Right lung (tissue), 5 donors: Measurements from ENCODE around the gene PXK. TPM values are rescaled to one million over a fixed set of nuclear protein-coding genes. Genes with fewer than 3 reads are reported as not detected.
A peak's percentile ranks its signal among the peaks of the same experiment; 100 is the strongest.

Source experiments
- DNase-seq, 2 donors: peaks; one replicate each; pipeline ENCODE4 v3.0.0-alpha.2; 2013
- polyA plus RNA-seq, 5 donors: library from polyadenylated mRNA; unstranded; fragments of 120-200 nt; gene quantifications; one replicate each; pipeline versions ENCODE4 v1.2.1 to v1.2.3, GENCODE V29; 2013; ENCODE audit warnings: inconsistent platforms in 1 of 5, low replicate concordance in 1 of 5; ENCODE audit not compliant: insufficient read length in 5 of 5, insufficient read depth in 1 of 5

Gene PXK
- polyA plus RNA-seq, 5 donors, result 24.2 to 38.7 (median 35.7) TPM

DNA sequence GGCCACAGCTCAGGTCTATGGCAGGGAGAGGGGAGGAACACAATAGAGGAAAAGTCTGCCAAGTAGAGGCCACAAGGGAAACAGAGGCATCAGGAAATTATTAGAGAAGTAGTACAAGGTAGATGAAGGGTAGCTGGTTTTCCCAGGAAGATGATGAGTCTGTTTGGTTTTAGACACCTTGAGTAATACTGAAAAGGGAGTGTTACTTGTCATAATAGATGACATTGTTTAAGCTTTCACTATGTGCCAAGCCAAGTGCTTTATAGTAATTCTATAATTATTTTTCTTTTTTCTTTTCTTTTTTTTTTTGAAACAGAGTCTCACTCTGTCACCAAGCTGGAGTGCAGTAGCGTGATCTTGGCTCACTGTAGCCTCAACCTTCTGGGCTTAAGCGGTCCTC lies 13.7 kb downstream of the PXK start:
- no peak for DNase-seq

DNA sequence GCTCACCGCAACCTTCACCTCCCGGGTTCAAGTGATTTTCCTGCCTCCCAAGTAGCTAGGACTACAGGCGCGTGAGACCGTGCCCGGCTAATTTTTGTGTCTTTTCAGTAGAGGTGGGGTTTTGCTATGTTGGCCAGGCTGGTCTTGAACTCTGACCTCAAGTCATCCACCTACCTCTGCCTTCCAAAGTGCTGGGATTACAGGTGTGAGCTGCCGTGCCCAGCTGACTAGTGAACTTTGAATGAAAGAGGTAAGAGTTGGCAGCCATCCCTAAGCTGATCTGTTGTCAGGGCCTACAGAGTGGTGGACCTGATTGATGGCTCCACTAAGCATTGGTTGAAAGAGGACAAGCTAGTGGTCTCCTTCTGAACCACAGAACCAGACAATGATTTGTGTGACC lies 15.3 kb downstream of the PXK start:
- no peak for DNase-seq

DNA sequence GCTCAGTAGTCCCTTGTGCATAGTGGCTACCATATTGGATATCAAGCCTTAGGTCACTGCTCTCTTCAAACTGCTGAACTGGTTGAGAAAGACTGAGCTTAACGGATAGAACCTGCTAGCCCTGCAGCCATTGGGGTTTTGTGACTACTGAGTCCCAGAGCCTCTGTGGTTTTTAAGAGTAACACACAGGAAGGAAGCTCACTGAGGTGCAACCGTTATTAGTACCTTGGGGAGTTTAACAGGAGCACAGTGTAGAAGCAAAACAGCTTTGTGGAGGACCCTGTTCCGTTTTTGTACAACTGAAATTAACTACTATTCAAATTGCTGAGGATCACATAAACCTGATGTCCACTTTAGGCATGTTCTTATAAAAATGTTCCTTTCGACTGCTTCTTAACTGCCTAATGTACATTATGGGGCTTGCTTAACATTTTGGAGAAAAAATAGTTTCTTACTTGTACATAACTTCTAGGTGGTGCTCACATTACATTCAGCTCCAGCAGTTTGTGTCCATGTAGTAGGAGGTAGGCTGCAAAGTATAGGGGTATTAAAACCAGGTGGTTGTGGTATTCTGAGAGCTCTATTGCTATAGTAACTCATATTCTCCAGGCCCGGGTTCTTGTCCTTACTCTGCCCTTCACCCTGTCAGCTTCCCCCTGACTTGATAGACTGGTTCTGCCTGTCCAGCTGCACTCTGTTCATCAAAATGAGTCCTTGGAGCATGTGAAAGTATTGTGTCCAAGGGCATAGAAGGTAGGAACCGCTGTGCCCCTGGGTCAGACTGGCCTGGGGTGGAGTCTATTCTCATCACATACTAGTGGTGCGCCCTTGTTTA lies 17.3 kb downstream of the PXK start:
- peak; percentile 21 to 24 for DNase-seq

DNA sequence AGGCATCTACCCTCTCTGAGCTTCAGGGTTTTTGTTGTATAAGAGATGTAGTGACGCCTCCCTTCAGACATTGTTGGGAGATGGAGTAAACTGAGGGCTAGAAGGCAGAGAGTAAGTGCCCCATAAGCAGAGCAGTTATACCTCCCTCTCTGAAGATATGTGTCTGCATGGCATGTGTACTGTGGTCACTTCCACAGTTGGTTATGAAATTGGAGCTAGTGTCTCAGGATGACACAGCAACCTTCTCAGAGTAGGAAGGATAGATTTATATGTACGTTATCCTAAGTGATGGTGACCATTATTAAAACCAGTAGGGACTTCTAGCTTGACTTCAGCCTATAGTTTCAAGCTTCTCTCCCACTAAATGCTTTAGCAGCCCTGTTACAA lies 17.9 kb downstream of the PXK start:
- no peak for DNase-seq

DNA sequence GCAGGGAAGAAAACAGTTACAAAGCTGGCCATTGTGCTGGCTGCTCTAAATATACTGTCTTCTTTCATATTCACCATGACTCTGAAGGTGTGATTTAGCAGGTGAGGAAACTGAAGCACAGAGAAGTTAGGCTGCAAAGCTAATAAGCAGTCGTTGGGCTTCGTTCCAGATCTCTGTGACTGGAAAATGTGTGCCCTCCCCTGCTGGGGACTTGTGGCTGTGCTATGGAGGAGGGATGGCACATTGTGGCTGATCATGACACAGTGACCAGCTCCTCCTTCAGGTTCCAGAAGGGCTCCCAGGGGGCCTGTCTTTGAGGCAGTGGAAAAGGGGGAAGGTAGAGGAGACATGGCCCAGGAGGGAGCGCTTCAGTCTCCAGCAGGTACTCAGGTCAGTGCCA lies 19.2 kb downstream of the PXK start:
- DNase-seq, result no peak

DNA sequence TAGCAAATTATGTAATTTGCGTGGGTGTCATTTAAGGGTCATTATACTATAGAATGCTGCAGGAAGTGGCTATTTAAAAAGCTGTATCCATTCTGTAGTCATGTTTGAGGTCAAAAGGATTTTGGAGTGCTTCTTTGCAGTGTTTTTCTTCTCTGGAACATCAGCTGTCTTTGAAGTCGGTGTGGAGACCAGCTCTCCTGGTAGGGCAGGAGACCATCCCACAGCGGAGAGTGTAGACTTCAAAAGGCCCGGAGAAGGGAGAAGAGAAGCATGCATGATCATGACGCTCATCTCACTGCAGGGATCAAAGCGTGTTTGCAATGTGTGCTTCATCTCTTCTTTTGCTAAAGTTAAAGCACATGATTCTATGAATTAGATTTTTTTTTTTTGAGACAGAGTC lies 19.9 kb downstream of the PXK start:
- no peak for DNase-seq

DNA sequence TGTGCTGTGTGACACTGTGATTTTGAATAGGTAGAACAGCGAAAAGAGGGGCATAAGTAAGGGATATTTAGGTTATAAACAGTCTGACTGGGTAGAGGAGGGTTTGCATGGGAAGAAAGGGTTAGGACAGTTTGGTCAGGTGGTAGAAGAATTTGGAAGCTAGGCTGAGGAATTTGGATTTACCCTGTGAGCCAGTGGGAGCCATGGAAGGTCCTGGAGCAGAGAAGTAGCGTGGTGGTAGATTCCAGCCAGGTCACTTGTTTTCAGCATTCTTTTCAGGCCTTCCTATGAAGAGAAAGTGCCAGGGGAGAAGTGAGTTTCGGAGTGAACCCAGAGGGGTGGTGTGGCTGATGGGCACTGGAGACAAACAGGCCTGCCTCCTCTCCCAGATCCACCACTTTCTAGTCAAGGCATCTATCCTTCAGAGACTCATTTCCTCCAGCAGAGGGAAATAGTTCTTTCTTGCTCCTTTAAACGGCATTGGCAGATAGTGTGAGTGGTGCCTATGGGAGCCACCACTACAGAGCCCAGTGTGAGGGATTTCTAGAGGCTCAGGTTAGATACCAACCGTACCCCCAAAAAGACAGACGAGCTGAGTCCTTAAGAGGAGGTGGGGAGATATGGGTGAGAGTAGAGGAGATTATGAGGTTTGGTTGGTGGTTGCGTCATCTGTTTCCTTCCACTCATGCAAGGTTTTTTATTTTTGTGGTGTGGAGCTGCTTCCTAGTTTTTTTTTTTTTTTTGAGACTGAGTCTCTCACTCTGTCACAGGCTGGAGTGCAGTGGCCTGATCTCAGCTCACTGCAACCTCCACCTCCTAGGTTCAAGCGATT lies 21.2 kb downstream of the PXK start:
- no peak for DNase-seq

DNA sequence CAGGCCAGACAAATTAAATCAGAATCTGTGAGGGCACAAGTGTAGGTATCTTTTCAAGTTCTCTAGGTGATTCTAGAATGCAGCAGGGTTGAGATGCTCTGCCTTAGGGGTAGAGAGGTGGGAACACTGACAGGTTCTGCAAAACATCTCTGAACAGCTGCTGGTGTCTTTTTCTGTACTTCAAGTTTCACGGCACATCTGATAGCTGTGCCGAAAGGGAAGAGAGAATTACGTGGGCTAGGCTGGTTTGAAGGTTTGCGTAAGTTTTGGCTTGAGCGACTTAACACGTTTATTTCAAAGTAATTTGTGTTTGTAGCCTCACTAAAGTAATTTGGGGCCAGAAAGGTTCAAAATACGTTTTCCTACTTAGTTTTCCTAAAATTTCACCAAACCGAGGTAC lies 22.5 kb downstream of the PXK start:
- no peak for DNase-seq

DNA sequence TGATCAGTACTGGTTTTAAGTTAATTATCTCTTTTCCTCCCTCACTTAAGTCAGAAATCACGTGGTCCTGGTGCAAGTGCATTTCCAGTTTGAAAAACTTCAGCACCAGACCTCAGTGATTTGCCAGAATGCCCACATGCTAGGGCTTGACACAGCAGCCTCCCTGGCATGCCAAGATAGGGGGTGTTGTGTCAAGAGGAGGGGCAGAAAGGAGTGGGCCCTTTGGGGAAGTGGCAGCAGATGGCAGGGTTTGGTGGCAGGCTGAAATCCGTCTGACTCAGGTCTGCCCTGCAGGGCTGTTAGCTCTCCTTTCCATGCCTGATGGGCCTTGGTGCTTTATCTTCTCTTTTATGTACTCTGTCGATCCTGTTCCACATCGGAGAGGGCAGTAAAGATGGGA lies 23.4 kb downstream of the PXK start:
- DNase-seq, result no peak

DNA sequence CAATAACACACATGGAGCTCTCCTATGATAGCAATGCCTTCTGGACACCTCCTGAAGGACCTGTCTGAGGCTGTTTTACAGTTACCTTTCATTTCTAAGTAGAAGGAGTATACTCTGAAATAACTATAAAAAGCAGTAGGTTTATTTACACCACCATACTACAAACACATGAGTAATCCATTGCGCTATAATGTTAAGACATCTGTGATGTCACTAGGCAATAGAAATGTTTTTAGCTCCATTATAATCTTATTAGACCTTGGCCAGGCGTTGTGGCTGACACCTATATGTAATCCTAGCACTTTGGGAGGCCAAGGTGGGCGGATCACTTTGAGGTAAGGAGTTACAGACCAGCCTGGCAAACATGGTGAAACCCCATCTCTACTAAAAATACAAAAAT lies 24.7 kb downstream of the PXK start:
- no peak for DNase-seq

DNA sequence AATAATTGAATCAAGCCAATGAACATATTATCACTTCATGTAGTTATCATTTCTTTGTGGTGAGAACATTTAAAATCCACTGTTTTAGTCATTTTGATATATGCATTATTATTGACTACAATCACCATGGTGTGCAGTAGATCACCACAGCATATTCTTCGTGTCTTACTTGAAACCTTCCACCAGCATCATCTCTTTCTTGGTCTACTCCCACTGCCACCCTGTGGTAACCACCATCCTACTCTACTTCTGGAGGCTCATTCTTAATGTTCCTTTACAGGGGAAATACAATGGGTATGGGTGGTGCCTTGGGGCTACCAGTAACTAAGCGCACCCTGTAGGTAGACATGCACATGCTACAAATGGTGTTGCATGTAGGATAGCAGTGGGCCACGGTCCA lies 25.4 kb downstream of the PXK start:
- DNase-seq, result no peak

DNA sequence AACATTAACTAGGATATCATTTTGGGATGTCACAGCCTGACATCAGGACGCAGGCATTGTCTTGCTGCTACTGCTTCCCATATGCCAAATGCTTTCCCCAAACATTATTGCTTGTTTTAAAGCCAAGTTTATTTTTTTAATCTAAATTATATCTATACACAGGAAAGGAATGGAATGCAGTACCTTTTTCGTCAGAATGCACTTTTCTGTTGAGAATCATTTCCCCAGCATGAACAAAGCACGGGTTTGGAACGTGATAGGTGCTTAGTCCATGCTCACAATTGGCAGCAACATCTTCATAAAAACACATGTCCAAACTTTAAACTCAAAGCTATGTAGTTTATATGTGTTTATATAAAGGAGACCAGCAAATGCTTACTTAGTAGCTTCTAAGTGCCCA lies 26.1 kb downstream of the PXK start:
- no peak for DNase-seq

DNA sequence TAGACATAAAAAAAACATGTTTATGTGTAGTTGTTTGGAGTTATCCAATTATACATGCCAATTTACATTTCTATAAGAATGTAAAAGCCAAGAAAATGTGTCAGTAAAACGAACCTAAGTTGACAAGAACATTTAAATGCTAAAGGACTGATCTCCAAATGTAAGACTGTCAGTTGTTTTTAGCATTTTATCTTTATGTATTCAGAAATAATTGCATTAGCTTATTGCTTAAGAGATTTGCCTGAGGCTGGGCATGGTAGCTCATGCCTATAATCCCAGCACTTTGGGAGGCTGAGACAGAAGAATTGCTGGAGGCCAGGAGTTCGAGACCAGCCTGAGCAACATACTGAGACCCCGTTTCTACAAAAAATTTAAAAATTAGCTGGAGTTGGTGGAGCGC lies 26.9 kb downstream of the PXK start:
- DNase-seq, result no peak

DNA sequence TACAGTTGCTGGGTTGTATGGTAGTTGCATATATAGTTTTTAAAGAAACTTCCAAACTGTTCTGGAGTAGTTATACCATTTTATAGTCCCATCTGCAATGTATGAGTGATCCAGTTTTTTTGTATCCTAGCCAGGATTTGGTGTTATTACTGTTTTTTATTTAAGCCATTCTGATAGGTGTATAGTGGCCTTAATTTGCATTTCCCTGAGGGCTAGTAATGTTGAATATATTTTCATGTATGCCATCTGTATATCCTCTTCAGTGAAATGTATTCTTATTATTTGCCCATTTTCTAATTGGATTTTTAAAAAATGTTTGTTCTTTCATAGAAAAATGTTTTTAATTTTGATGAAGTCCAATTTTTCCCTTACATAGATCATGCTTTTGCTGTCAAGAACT lies 29.2 kb downstream of the PXK start:
- no peak for DNase-seq

DNA sequence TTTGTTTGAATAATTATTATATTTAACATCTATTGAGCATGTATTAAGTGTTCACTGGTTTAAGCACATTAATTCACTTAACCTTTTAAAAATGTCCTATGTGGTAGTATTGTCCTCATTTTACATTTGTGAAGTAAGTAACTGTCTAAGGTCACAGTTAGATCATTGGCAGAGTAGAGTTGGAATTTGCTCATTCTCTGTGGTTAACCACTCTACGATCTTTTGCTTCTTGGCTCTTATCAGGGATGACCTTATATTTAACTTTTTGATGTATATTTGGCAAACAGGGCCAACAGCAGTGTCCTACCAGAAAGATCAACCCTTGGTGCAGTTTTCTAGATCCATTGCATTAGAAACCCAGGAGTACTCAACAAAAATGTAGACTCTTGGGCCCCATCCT lies 34.0 kb downstream of the PXK start:
- DNase-seq, result no peak

DNA sequence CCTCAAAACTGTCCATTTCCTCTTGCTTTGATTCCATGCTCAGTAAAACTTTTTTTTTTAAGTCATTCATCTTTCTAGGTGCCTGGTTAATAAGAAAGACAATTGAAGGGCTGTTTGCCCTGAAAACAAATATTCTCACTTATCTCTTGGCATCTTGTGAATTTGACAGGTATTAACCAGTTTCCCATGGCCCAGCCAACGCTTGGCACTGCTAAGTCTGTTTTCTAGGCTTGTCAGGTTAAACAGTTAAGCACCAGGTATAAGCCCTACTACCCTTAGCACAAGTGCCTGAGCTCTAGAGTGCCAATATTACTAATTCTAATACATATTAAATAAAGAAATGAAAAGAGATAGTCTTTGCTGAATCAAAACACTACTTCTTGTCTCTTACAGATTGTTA lies 36.3 kb downstream of the PXK start:
- no peak for DNase-seq

DNA sequence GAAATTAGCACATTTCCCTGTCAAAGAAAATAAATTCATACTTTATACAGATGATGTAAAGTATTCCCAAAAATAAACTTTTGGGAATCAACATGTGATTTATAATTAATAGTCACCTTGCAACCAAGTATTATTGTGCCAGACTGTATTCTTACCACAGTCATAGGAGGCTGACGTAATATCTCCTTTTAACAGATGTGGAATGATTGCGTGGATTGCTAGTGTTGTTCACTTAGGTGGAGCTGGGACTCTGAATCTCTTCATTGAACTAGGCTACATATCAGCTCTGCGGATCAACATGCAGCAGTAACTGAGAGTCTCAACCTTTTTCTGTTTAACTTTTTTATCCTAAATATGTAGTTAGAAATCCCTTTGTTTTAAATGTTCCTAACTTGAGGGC lies 37.2 kb downstream of the PXK start:
- no peak for DNase-seq

DNA sequence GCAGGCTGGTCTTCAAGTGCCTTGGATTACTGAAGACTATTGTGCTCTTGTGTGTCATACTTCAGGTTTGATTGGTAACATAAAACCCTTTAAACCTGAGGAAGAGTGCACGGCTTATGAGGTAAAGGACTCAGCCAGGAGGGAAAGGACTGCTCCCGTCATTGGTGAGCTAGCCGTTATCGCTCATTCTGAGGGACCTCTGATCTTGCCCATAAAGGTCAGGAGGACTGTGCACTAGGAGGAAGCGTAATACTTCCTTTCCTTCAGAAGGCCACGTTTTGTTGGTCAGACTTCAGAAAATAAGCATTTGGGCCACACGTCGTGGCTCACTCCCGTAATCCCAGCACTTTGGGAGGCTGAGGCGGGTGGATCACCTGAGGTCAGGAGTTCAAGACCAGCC lies 37.7 kb downstream of the PXK start:
- DNase-seq, result no peak

DNA sequence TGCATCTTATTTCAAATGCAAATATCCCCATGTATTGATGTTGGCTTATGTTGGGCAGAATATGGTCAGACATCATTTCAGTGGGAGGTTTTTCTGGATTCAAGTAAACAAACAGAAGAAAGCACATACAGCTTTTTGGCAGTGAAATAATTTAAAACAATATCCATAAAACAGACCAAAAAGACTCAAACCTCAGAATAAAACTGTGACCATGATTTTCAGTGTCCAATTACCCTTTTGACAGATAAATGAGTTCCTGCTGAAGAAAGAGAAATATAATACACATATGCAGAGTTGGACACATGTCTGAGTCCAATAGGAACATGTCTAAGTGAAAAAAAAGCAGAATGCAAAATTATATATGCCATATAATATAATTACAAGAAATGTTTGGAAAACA lies 39.1 kb downstream of the PXK start:
- no peak for DNase-seq

DNA sequence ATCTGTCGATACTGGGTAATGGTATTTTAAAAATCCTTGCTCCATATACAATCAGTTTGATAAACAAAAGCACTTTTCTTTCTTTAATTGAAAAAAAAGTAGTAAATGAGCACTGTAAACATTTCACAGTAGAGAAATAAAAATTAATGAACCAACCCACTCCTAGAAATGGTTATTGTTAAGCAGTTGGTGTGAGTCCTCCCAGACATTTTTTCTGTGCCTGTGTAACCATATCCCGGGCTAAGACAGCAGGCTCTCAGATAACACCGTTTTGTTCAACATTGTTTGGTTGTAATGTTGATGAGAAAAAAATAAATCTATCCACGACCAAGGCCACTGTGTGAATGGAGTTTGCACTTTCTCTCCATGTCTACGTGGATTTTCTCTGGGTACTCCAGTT lies 42.6 kb downstream of the PXK start:
- no peak for DNase-seq

DNA sequence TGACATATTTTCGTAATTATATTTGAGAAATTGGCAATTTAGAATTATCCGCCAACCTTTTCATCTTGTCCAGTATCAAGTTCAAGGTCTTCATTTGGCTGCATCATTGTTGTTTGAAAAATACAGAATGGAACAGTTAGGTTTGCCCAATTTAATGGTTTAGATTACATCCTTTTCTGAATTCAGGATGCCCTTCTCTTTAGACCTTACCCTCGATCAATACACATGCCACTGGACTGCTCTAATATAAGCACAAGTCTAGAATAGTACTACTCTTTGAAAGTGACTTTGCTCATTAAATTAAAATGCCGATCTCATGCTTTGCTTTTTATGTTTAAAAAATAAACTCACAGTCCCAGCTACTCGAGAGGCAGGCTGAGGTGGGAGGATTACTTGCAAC lies 44.5 kb downstream of the PXK start:
- no peak for DNase-seq

DNA sequence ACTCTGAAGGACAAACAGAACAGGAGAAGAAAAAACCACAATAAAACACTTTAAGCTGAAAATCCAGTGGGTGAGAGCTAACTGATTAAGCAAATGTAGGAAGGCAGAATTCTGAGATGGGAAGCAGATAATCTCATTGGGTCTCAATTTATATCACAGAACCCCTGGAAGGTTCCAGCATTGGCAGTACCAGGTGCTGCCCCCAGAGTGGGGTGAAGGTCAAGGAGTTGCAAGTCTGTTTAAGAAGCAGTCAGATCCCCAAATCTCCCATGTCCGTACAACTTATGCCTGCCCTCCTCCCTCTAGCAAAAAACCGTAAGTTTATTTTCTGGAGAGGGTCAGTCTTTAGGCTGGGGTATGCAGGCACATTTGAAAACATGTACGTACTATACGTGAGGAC lies 45.1 kb downstream of the PXK start:
- no peak for DNase-seq

DNA sequence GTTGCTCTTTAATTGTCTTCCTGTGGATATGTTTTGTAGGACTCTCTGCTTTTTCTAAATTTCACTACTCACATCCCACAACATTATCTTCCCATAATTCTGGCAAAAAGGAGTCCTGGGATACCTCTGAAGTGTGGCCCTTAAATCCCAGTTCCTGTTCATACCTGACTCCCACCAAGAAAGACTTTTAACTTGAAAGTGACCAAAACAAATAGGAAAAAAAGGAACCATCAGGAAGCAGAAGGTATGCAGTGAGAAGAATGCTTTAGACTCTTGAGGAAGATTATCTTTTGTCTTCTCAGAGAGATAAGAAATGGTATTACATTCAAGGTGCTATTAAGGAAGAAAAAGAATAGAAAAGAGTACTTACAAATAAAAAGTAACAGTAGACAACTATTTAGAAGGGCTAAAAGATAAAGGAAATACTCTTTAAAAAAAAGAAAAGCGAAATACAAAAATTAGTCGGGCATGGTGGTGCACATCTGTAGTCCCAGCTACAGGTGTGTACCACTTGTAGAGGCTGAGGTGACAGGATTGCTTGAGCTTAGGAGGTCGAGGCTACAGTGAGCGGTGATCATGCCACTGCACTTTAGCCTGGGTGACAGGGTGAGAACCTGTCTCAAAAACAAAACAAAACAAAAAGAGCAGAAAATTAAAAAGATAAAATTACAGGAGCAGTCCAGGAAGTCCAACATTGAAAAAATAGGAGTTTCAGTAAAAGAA lies 46.8 kb downstream of the PXK start:
- DNase-seq, result no peak
